ENCODE results near the gene XPC.

- TF ChIP-seq CTCF (IDR thresholded peaks at IDR 0.05; ENCODE audit: low read depth, low read length) (no peak), EZH2phosphoT487 (IDR thresholded peaks at IDR 0.05; ENCODE audit: low read depth) (no peak)
These were observed 56.1 kb downstream of the XPC start for GRCh38 chr3:14122301-14122700.

Data from OCI-LY3 (cell line).